HCT116 (cell line): ENCODE data around the gene NOA1. TPM values are rescaled to one million over a fixed set of nuclear protein-coding genes. Genes with fewer than 3 reads are reported as not detected.

Experiments used
- ATAC-seq: fragments of 200-7000 bp; cut with Tn5 transposase; 2 replicates; pipeline ENCODE4 v1.9.1; 2020; ENCODE audit warnings: mild to moderate bottlenecking, moderate library complexity
- BruUV-seq: library from RNA; stranded (reverse); fragments of 400-500 nt; replicated peaks from 2 replicates; lab custom pipeline; 2021; lab: Mats Ljungman, UMichigan
- CTCF ChIA-PET: fragments of 300-600 bp; sonication (Branson Sonifier 250); formaldehyde crosslinking; loops from one replicate; lab custom pipeline; 2021; ENCODE audit warnings: antibody characterized with exemption; lab: Charles Lee
- POLR2A ChIA-PET: fragments of 300-600, 350-600 bp; sonication (Branson Sonifier 250); formaldehyde crosslinking; loops from one replicate; lab custom pipeline; 2021; ENCODE audit warnings: antibody characterized with exemption; lab: Charles Lee
- RAD21 ChIA-PET, 2 experiments: fragments of 300-600 bp; sonication (Branson Sonifier 250); formaldehyde crosslinking; loops; one replicate each; lab custom pipeline; 2023; ENCODE audit warnings: low total read pairs in 2 of 2; ENCODE audit not compliant: uncharacterized antibody in 2 of 2, unreplicated experiment in 2 of 2, low non-redundant PET in 1 of 2; lab: Charles Lee
- DNase-seq: peaks from one replicate; pipeline ENCODE4 v3.0.0-alpha.2; 2010; ENCODE audit warnings: low read depth, low spot score
- H2AFZ ChIP-seq: fragments of 200-600 bp; shearing (Covaris generic), sonication (generic); 2 replicates; pipeline ENCODE4 v1.6.1; 2017; ENCODE audit warnings: low read depth, mixed run types, mixed read lengths, antibody characterized with exemption, low read length; ENCODE audit not compliant: poor library complexity, severe bottlenecking
- H3K27ac ChIP-seq: 2 replicates; pipeline ENCODE4 v1.5.1; 2012; ENCODE audit warnings: low read depth, low read length
- H3K27me3 ChIP-seq: fragments of 200-600 bp; sonication (generic); 2 replicates; pipeline ENCODE4 v1.6.1; 2016; ENCODE audit warnings: mixed run types, low read length, mixed read lengths; ENCODE audit not compliant: insufficient read depth
- H3K36me3 ChIP-seq, 2 experiments: fragments of 200-500 bp in 1 of 2; fragments of 200-600 bp in 1 of 2; sonication (Bioruptor generic) in 1 of 2; sonication (generic) in 1 of 2; 2 replicates each; pipeline versions ENCODE4 v1.5.1 to v1.6.1; 2014 to 2016; ENCODE audit warnings: low read length in 2 of 2, inconsistent platforms in 1 of 2, mixed read lengths in 1 of 2, mixed run types in 1 of 2; ENCODE audit not compliant: insufficient read depth in 2 of 2, control insufficient read depth in 1 of 2
- H3K4me1 ChIP-seq, 2 experiments: fragments of 200-600 bp in 1 of 2; sonication (generic) in 1 of 2; 2 replicates each; pipeline versions ENCODE4 v1.5.1 to v1.6.1; 2012 to 2017; ENCODE audit warnings: low read length in 2 of 2, inconsistent platforms in 1 of 2, mild to moderate bottlenecking in 1 of 2, mixed read lengths in 1 of 2, mixed run types in 1 of 2, moderate library complexity in 1 of 2; ENCODE audit not compliant: insufficient read depth in 2 of 2, control insufficient read depth in 1 of 2
- H3K4me2 ChIP-seq: fragments of 200-600 bp; sonication (generic); 2 replicates; pipeline ENCODE4 v1.6.1; 2017; ENCODE audit warnings: mixed run types, low read length, mixed read lengths
- H3K4me3 ChIP-seq, 2 experiments: fragments of 200-600 bp in 1 of 2; sonication (generic) in 1 of 2; replicated peaks in 1 of 2; 2 replicates each; pipeline ENCODE4 v1.5.1; 2011 to 2016; ENCODE audit warnings: low read length in 2 of 2, control low read depth in 1 of 2, low read depth in 1 of 2, mild to moderate bottlenecking in 1 of 2, mixed read lengths in 1 of 2, mixed run types in 1 of 2
- H3K79me2 ChIP-seq: fragments of 200-600 bp; sonication (generic); 2 replicates; pipeline ENCODE4 v1.6.1; 2017; ENCODE audit warnings: mild to moderate bottlenecking, mixed run types, low read length, moderate library complexity, mixed read lengths; ENCODE audit not compliant: insufficient read depth
- H3K9ac ChIP-seq: fragments of 200-600 bp; sonication (generic); 2 replicates; pipeline ENCODE4 v1.6.1; 2016; ENCODE audit warnings: low read length, mixed read lengths
- H3K9me2 ChIP-seq: fragments of 200-600 bp; sonication (generic), shearing (Covaris generic); 2 replicates; pipeline ENCODE4 v1.6.1; 2017; ENCODE audit warnings: mixed run types, mild to moderate bottlenecking, moderate library complexity; ENCODE audit not compliant: insufficient read depth
- H3K9me3 ChIP-seq, 2 experiments: fragments of 200-500 bp in 1 of 2; fragments of 200-600 bp in 1 of 2; sonication (Bioruptor generic) in 1 of 2; sonication (generic) in 1 of 2; 2 replicates each; pipeline ENCODE4 v1.6.1; 2014 to 2017; ENCODE audit warnings: low read length in 2 of 2, mixed read lengths in 2 of 2, inconsistent platforms in 1 of 2, low read depth in 1 of 2, mild to moderate bottlenecking in 1 of 2, mixed run types in 1 of 2, moderate library complexity in 1 of 2; ENCODE audit not compliant: control insufficient read depth in 1 of 2, insufficient read depth in 1 of 2
- H4K20me1 ChIP-seq: fragments of 200-600 bp; sonication (generic), shearing (Covaris generic); 2 replicates; pipeline ENCODE4 v1.6.1; 2017; ENCODE audit warnings: mixed run types, mild to moderate bottlenecking, moderate library complexity; ENCODE audit not compliant: insufficient read depth
- EGR1 ChIP-seq: IDR thresholded peaks from 2 replicates; pipeline ENCODE4 v1.6.1; 2012; ENCODE audit warnings: low read depth
- ELF1 ChIP-seq: IDR thresholded peaks from 2 replicates; pipeline ENCODE4 v1.6.1; 2012; ENCODE audit warnings: low read depth, borderline replicate concordance
- EZH2phosphoT487 ChIP-seq: fragments of 200-600 bp; IDR thresholded peaks from 2 replicates; pipeline ENCODE4 v1.6.1; 2018; ENCODE audit warnings: antibody characterized with exemption, borderline replicate concordance
- JUND ChIP-seq: IDR thresholded peaks from 2 replicates; pipeline ENCODE4 v1.6.1; 2012
- MAX ChIP-seq: IDR thresholded peaks from 2 replicates; pipeline ENCODE4 v1.6.1; 2012
- POLR2AphosphoS5 ChIP-seq: IDR thresholded peaks from 2 replicates; pipeline ENCODE4 v1.6.1; 2011; ENCODE audit warnings: mild to moderate bottlenecking, low read depth, low read length, moderate library complexity
- RAD21 ChIP-seq: IDR thresholded peaks from 2 replicates; pipeline ENCODE4 v1.6.1; 2012; ENCODE audit warnings: low read depth, mild to moderate bottlenecking
- REST ChIP-seq: IDR thresholded peaks from 2 replicates; pipeline ENCODE4 v1.6.1; 2012; ENCODE audit warnings: low read depth
- TCF7L2 ChIP-seq: IDR thresholded peaks from 2 replicates; pipeline ENCODE4 v1.7.0; 2011; ENCODE audit warnings: borderline replicate concordance, inconsistent platforms; ENCODE audit not compliant: insufficient read depth, insufficient read length; ENCODE audit errors: extremely low read depth
- YY1 ChIP-seq: IDR thresholded peaks from 2 replicates; pipeline ENCODE4 v1.6.1; 2011; ENCODE audit warnings: low read length, low read depth, moderate library complexity, mild to moderate bottlenecking; ENCODE audit not compliant: insufficient replicate concordance; ENCODE audit errors: extremely low read depth
- ZFX ChIP-seq: fragments of 450-650 bp; IDR thresholded peaks from 2 replicates; pipeline ENCODE4 v1.6.1; 2017
- ZNF274 ChIP-seq: fragments of 200-500 bp; sonication (Bioruptor generic); IDR thresholded peaks from 2 replicates; pipeline ENCODE4 v1.6.1; 2014; ENCODE audit warnings: mild to moderate bottlenecking, low read depth, low read length, inconsistent platforms
- intact Hi-C: fragments of 100-400 bp; cut with micrococcal nuclease; formaldehyde crosslinking; loops from 2 replicates; pipeline ENCODE4 v1.10.0; 2022
- total RNA-seq: library from RNA; stranded (reverse); gene quantifications from one replicate; pipeline ENCODE4 v1.2.1, GENCODE V29; 2021; ENCODE audit not compliant: unreplicated experiment

NOA1 gene
- total RNA-seq, 1 experiment from 2014 or later, result 38.4 TPM

GRCh38 chr4:56986952-56987351 lies 9.5 kb upstream of the NOA1 start (continued):
- TF ChIP-seq ZFX (no peak), ZNF274 (no peak)

- DNase-seq (no peak), ATAC-seq (no peak)
- Histone ChIP-seq H3K36me3 (peaks cover 8 to 37% of the 10 kb centered on the region in 2 experiments; a peak in 3 of 4 replicates), H3K27ac (no peak overlapping the region), H3K4me1 (no peaks in the 10 kb centered on the region), H3K9me3 (no peaks in the 10 kb centered on the region), H3K4me3 (no peak overlapping the region), H3K79me2 (peaks cover 100% of the 10 kb centered on the region), H3K9ac (no peak overlapping the region), H4K20me1 (no peaks in the 10 kb centered on the region), H2AFZ (no peak overlapping the region), H3K4me2 (no peak overlapping the region), H3K9me2 (no peaks in the 10 kb centered on the region), H3K27me3 (no peaks in the 10 kb centered on the region)
- BruUV-seq, result no TSS peak
- ChIA-PET RAD21 (no interaction called here), CTCF (no interaction called here), POLR2A (no interaction called here)
- intact Hi-C loops, result no loop called here
- TF ChIP-seq RAD21, result no peak
These were observed 8.8 kb upstream of the NOA1 start for GRCh38 chr4:56986192-56986591.

- Histone ChIP-seq H4K20me1 (peaks cover 7% of the 10 kb centered on the region; the same call in 1 of the 2 replicates), H3K4me2 (no peak overlapping the region), H3K9me3 (no peaks in the 10 kb centered on the region), H3K27ac (no peak overlapping the region), H3K9ac (no peak overlapping the region), H3K4me1 (peaks cover 3 to 10% of the 10 kb centered on the region in 2 experiments; a peak in 1 of 4 replicates), H3K4me3 (no peak overlapping the region), H3K9me2 (no peaks in the 10 kb centered on the region), H2AFZ (no peak overlapping the region), H3K79me2 (peaks cover 87% of the 10 kb centered on the region), H3K27me3 (no peaks in the 10 kb centered on the region), H3K36me3 (peaks cover 4 to 10% of the 10 kb centered on the region in 2 experiments; a peak in 3 of 4 replicates)
- TF ChIP-seq EGR1 (no peak), REST (no peak), POLR2AphosphoS5 (no peak), JUND (no peak), ELF1 (no peak), EZH2phosphoT487 (no peak), YY1 (no peak), TCF7L2 (no peak), MAX (no peak)
- ChIA-PET POLR2A (no interaction called here), RAD21 (no interaction called here), CTCF (no interaction called here)
- no TSS peak for BruUV-seq
- no peak for ATAC-seq
- intact Hi-C loops, result no loop called here
- no peak for DNase-seq
These were observed 4.4 kb upstream of the NOA1 start for GRCh38 chr4:56981795-56982201.
